ENCODE measurements around the gene AHSP. TPM values are rescaled to one million over a fixed set of nuclear protein-coding genes. Genes with fewer than 3 reads are reported as not detected.
"Not testable (repeated sequence)": the region's sequence is repeated elsewhere in the genome, so short reads cannot be mapped to it uniquely, and the experiment has no call there.

Gene AHSP, protein sequence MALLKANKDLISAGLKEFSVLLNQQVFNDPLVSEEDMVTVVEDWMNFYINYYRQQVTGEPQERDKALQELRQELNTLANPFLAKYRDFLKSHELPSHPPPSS
- polyA plus RNA-seq (ENCODE audit: insufficient read length in 3 of 3), result 1 to 10 TPM; 6.2 to 9.4 (median 8.4) TPM

DNA sequence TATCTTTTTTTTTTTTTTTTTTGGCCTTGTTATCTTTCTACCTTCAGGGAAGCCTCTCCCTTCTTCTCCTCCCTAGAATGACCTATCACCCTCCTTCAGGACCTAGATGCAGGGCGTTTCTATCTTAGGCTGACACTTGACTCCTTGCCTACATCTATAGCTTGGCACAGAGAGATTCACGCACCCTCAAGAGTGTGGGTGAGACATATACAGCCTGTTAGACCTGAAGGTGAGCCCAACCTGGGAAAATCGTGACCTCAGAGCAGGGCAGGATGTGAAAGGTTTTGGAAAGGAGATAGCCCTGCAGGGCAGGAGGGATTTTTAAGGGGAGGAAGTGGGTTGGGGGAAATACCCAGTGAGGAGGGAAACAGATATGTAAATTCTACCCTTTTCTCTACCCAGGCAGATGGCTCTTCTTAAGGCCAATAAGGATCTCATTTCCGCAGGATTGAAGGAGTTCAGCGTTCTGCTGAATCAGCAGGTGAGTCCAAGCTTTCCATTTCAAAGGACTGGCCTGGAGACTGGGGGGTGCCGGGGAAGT lies at the start of gene AHSP:
AHSP (plus strand) TSS at position 167 of the 541 bp plus-strand sequence; CDS start at position 407, 240 bp downstream.
- DNase-seq (ENCODE audit: low read depth in 3 of 3, low spot score in 2 of 3), result no peak

GRCh38 chr16:31478956-31479355 lies 48.7 kb upstream of the AHSP start:
- DNase-seq (ENCODE audit: low read depth in 3 of 3, low spot score in 2 of 3), result no peak

DNA sequence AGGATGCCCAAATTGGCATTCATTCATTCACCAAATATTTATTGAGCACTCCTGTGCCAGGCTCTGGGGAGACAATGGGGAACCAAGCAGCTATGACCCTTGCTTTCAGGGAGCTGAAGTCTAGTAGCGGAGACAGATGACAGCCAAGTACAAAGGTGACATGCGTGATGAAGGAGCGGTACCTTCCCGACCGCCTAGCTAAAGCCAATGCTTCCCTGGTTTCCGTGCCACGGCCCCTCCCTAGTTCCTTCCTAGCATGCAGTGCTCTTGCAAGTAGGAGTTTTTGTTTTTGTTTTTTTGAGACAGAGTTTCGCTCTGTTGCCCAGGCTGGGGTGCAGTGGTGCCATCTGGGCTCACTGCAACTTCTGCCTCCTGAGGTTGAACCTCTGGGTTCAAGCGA lies 47.9 kb upstream of the AHSP start:
- no peak for DNase-seq (ENCODE audit: low read depth in 3 of 3, low spot score in 2 of 3)

- no peak for DNase-seq (ENCODE audit: low read depth in 3 of 3, low spot score in 2 of 3)
Measured at GRCh38 chr16:31480851-31481536, 46.7 kb upstream of the AHSP start.

- DNase-seq (ENCODE audit: low read depth in 3 of 3, low spot score in 2 of 3), result no peak
Measured at GRCh38 chr16:31483081-31483480, 44.6 kb upstream of the AHSP start, which contains the start of gene SLC5A2. SLC5A2 (plus strand) TSS chr16:31483123; CDS start chr16:31483137, 14 bp downstream.

GRCh38 chr16:31484048-31484447 lies 43.7 kb upstream of the AHSP start:
- DNase-seq (ENCODE audit: low read depth in 3 of 3, low spot score in 2 of 3), result not testable (repeated sequence)

GRCh38 chr16:31484491-31485171 lies 43.1 kb upstream of the AHSP start:
- no peak for DNase-seq (ENCODE audit: low read depth in 3 of 3, low spot score in 2 of 3)

DNA sequence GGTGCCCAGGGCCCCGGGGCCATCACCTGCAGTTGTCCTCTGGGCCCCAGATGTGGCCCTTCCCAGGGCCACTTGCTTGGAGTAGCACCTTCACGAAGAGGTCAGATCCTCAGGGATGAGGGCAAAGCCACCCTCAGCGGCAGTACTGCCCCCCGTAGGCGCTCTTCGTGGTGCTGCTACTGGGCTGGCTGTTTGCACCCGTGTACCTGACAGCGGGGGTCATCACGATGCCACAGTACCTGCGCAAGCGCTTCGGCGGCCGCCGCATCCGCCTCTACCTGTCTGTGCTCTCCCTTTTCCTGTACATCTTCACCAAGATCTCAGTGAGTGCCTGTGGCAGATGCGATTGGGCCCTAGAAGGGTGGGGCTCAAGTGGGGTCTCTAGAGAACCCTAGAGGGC lies 42.1 kb upstream of the AHSP start:
- DNase-seq (ENCODE audit: low read depth in 3 of 3, low spot score in 2 of 3), result no peak

- no peak for DNase-seq (ENCODE audit: low read depth in 3 of 3, low spot score in 2 of 3)
Measured at GRCh38 chr16:31486045-31486444, 41.7 kb upstream of the AHSP start.

GRCh38 chr16:31487071-31487719 lies 40.5 kb upstream of the AHSP start:
- no peak for DNase-seq (ENCODE audit: low read depth in 3 of 3, low spot score in 2 of 3)

GRCh38 chr16:31487720-31488467 lies 39.8 kb upstream of the AHSP start:
- DNase-seq (ENCODE audit: low read depth in 3 of 3, low spot score in 2 of 3), result no peak

DNA sequence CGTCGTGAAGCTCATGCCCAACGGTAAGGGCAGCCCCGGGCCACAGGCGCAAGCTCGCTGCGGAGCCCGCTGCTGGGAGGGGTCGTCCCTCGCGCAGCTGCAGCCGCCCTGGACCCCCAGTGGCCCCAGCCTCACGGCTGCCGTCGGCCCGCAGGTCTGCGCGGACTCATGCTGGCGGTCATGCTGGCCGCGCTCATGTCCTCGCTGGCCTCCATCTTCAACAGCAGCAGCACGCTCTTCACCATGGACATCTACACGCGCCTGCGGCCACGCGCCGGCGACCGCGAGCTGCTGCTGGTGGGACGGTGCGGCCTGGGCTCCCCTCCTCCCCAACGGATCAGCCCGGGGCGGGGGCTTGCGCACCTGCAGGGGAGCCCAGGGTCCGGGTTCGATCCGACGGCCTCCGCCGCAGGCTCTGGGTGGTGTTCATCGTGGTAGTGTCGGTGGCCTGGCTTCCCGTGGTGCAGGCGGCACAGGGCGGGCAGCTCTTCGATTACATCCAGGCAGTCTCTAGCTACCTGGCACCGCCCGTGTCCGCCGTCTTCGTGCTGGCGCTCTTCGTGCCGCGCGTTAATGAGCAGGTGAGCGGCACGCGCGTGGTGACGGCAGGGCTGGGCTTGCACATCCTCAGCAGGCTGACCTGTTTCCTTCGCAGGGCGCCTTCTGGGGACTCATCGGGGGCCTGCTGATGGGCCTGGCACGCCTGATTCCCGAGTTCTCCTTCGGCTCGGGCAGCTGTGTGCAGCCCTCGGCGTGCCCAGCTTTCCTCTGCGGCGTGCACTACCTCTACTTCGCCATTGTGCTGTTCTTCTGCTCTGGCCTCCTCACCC lies 39.0 kb upstream of the AHSP start:
- DNase-seq (ENCODE audit: low read depth in 3 of 3, low spot score in 2 of 3), result no peak

DNA sequence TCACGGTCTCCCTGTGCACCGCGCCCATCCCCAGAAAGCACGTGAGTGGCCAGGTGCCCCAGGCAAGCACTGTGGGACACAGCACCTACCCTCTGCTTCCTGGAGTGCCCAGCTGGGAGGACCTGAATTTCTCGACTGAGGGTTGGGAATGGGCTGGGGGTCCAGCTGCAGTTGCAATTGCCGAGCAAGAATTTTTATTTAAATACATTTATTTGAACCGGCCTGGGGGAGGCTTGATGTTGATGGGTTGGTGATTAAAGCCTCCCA lies 38.5 kb upstream of the AHSP start:
- DNase-seq (ENCODE audit: low read depth in 3 of 3, low spot score in 2 of 3), result no peak

DNA sequence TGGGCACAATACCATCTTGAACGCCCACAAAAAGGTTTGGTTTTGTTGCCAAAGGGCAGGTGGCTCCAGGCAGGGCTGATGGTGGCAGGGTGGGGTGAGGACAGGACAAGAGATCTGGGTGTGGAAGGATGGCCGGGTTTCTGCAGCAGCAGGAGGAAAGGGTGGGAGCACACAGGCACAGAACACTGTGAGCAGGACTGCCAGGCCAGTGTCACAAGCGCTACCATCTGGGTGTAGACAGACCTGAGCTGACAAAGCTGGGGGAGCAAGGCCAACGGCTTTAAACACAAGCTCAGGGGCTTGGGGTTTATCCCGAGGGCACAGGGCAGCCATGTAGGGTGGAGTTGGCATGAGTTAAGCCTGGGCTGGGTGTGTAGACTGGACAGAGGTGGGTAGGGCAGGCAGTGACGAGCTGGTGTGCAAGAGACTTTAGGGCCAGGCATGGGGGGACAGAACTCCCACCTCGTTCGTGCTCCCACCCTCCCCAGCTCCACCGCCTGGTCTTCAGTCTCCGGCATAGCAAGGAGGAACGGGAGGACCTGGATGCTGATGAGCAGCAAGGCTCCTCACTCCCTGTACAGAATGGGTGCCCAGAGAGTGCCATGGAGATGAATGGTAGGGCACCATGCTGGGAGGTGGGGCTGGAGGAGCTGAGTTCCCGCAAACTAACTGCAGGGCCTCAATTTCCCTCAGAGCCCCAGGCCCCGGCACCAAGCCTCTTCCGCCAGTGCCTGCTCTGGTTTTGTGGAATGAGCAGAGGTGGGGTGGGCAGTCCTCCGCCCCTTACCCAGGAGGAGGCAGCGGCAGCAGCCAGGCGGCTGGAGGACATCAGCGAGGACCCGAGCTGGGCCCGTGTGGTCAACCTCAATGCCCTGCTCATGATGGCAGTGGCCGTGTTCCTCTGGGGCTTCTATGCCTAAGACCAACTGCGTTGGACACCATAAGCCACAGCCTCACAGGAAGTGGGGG lies 37.8 kb upstream of the AHSP start:
- no peak for DNase-seq (ENCODE audit: low read depth in 3 of 3, low spot score in 2 of 3)

DNA sequence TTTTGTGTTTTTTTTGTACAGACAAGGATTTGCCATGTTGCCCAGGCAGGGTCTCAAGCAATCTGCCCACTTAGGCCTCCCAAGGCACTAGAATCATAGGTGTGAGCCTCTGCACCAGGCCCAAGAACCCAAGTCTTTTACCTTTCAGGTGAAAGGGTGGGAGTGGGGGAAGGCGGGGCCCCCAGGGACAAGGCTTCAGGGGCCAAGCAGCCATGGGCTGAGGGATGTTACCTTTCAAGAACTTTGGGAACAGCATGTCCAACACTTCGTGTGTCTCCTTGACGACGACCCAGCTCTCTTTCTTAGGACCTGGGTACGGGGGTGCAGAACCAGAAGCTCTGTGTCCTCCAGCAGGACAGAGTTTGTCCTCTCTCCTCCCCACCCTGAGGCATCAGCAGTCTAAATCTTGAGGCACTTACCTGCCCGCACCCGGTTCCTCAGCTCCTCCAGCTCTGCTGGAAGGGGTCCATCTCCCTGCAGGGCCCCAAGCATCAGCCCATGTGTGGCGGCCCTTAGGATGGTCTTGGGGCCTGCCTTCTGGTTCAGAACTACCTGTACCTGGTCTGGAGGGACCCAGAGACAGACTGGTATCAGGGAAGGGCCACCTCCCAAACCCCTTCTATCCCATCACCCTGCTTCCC lies 35.8 kb upstream of the AHSP start:
- no peak for DNase-seq (ENCODE audit: low read depth in 3 of 3, low spot score in 2 of 3)

DNA sequence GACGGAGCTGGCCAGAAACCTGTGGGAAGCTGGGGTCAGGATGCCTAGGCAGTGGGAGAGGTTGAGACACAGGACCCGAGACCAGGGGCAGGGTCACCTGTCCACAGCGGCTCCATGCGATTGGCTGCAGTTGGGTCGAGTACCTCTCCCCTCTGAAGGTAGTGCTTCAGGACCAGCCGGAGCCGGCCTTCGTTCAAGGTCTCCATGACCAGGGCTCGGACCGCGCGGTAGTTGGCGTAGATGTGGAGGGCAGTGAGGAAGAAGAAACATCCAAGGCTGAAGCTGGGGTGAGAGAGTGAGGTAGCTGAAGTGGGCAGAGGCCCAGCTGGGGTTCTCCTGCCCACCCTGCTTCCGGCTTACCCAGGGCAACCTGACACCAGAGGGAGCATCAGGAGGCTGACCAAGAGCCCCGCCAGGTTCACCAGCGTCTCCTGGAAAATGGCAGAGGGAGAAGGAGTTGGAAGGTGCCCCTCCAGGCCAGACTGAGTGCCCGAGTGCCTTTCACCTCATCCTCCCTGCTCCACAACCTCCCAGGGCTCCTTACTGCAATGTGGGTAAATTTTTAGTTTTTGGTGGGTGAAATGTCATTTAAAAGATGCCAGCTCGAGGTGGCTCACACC lies 34.1 kb upstream of the AHSP start:
- DNase-seq (ENCODE audit: low read depth in 3 of 3, low spot score in 2 of 3), result no peak

GRCh38 chr16:31496670-31497069 lies 31.0 kb upstream of the AHSP start:
- no peak for DNase-seq (ENCODE audit: low read depth in 3 of 3, low spot score in 2 of 3)

DNA sequence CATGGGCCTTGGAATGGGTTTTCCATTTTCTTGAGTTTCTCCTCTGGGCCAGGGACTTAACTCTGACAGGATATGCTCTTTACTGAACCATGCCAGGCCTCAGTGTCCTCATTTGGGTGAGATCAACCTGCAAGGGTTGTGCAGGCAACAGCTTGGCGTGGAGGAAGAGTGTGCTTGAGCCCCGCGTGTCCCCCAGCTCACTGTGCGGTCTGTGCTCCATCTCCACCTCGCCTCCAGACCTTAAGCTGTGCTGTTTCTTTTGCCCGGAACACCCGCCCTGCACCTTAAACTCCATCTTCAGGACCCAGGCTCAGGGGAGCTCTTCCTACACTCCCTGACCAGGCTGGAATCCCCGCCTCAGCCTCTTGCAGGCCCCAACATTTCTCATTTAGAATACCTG lies 29.2 kb upstream of the AHSP start:
- DNase-seq (ENCODE audit: low read depth in 3 of 3, low spot score in 2 of 3), result no peak
